ENCODE measurements around the gene TXNRD2.

Gene TXNRD2

GRCh38 chr22:19869497-19870152 is 72.0 kb downstream of the TXNRD2 start:
- no peak for FAIRE-seq
- no peak for DNase-seq (ENCODE audit: insufficient read length, low spot score)
- TF ChIP-seq POU2F2 (IDR thresholded peaks at IDR 0.05; ENCODE audit: low read depth, low read length) (no peak), POLR2AphosphoS5 (IDR thresholded peaks at IDR 0.05; ENCODE audit: low read depth, low read length) (no peak), TAF1 (IDR thresholded peaks at IDR 0.05; ENCODE audit: low read depth, low read length) (no peak), SPI1 (IDR thresholded peaks at IDR 0.05; ENCODE audit: low read depth, low read length) (no peak)

- DNase-seq (ENCODE audit: insufficient read length, low spot score) (no peak), FAIRE-seq (no peak)
- TF ChIP-seq POLR2A (IDR thresholded peaks at IDR 0.05; ENCODE audit: low read depth, low read length) (no peak), POLR2AphosphoS5 (IDR thresholded peaks at IDR 0.05; ENCODE audit: low read depth, low read length) (no peak), SPI1 (IDR thresholded peaks at IDR 0.05; ENCODE audit: low read depth, low read length) (no peak), TAF1 (IDR thresholded peaks at IDR 0.05; ENCODE audit: low read depth, low read length) (no peak), PAX5 (IDR thresholded peaks at IDR 0.05; ENCODE audit: insufficient read depth, low read length, severe bottlenecking) (no peak), POU2F2 (IDR thresholded peaks at IDR 0.05; ENCODE audit: low read depth, low read length) (no peak)
Observed at GRCh38 chr22:19868773-19869471, 72.7 kb downstream of the TXNRD2 start.

DNA sequence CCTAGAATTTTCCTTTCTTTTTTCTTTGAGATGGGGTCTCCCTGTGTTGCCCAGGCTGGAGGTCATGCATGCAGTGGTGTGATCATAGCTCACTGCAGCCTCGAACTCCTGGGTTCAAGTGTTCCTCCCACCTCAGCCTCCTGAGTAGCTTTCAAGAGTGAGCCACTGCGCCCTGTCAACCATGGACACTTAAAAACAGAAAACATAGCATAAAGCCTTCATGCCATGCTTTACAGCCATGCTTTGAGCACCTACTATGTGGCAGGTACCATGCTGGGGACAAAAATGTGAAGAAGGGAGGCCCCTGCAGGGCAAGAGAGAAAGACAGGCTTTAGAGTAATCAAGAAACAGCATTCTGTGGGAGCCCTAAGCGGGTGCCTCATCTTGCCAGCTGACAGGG is 73.3 kb downstream of the TXNRD2 start:
- DNase-seq (ENCODE audit: insufficient read length, low spot score) (no peak), FAIRE-seq (no peak)
- no peak for TF ChIP-seq POLR2AphosphoS5 (IDR thresholded peaks at IDR 0.05; ENCODE audit: low read depth, low read length)
- TF ChIP-seq TAF1 (IDR thresholded peaks at IDR 0.05; ENCODE audit: low read depth, low read length), result no peak

DNA sequence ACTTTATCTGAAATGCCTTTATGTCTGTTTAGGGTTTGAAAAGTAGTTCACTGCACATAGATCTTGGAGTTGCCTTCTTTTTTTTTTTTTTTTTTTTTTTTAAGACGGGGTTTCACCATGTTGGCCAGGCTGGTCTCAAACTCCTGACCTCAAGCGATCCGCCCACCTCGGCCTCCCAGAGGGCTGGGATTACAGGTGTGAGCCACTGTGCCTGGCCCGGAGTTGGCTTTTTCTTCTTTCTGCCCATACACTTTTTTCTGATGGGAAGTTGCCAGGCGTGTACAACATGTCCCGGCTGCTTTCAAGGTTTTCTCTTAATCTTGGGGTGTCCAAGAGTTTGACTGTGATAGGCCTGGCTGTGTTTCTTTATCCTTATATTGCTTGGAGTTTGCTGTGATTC is 74.0 kb downstream of the TXNRD2 start:
- no peak for FAIRE-seq

DNA sequence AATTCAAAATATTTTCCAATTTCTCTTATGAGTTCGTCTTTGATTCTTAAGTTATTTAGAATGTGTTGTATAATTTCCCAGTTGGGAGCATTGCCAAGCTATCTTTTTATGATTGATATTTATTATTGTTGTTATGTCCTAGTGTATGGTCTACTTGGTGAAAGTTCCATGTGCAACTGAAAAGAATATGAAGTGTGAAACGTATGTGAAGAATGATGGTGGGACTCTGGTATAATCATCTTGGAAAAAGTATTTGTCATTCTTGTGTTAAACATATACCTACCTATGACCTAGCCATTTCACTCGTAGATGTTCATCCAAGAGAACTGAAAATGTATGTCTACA is 75.0 kb downstream of the TXNRD2 start:
- no peak for FAIRE-seq
- TF ChIP-seq POLR2A (IDR thresholded peaks at IDR 0.05; ENCODE audit: low read depth, low read length) (no peak), POU2F2 (IDR thresholded peaks at IDR 0.05; ENCODE audit: low read depth, low read length) (no peak), SPI1 (IDR thresholded peaks at IDR 0.05; ENCODE audit: low read depth, low read length) (no peak), PAX5 (IDR thresholded peaks at IDR 0.05; ENCODE audit: insufficient read depth, low read length, severe bottlenecking) (no peak), TAF1 (IDR thresholded peaks at IDR 0.05; ENCODE audit: low read depth, low read length) (no peak), POLR2AphosphoS5 (IDR thresholded peaks at IDR 0.05; ENCODE audit: low read depth, low read length) (no peak)
- DNase-seq (ENCODE audit: insufficient read length, low spot score), result no peak

More for the DNA sequence above, 74.0 kb downstream of the TXNRD2 start:
- no peak for DNase-seq (ENCODE audit: insufficient read length, low spot score)
- no peak for TF ChIP-seq POU2F2 (IDR thresholded peaks at IDR 0.05; ENCODE audit: low read depth, low read length)
- TF ChIP-seq SPI1 (IDR thresholded peaks at IDR 0.05; ENCODE audit: low read depth, low read length), result no peak
- no peak for TF ChIP-seq POLR2A (IDR thresholded peaks at IDR 0.05; ENCODE audit: low read depth, low read length)
- TF ChIP-seq PAX5 (IDR thresholded peaks at IDR 0.05; ENCODE audit: insufficient read depth, low read length, severe bottlenecking), result no peak
- TF ChIP-seq TAF1 (IDR thresholded peaks at IDR 0.05; ENCODE audit: low read depth, low read length), result no peak
- no peak for TF ChIP-seq POLR2AphosphoS5 (IDR thresholded peaks at IDR 0.05; ENCODE audit: low read depth, low read length)

GRCh38 chr22:19865141-19865829 is 76.3 kb downstream of the TXNRD2 start:
- TF ChIP-seq SPI1 (IDR thresholded peaks at IDR 0.05; ENCODE audit: low read depth, low read length), result no peak
- no peak for TF ChIP-seq POLR2AphosphoS5 (IDR thresholded peaks at IDR 0.05; ENCODE audit: low read depth, low read length)
- no peak for FAIRE-seq
- no peak for DNase-seq (ENCODE audit: insufficient read length, low spot score)

DNA sequence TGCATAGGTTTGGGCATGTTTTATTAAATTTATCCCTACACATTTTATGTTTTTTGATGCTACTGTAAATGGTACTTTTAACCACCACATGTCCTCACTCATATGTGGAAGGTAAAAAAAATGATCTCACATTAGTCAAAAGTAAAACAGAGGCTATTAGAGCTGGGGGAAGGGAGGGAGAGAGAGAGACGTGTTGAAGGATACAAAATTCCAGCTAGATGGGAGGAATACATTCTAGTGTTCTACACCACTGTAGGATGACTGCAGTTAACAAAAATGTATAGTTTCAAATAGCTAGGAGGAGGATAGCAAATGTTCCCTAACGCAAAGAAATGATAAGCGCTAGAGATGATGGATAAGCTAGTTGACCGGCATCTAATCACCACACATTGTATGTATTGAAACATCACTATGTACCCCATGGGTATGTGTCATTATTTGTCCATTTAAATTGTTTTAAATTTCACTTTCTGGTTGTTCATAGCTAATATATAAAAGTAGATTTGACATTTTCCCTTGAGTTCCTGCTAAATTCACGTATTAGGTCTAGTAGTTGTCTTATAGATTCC is 77.0 kb downstream of the TXNRD2 start:
- FAIRE-seq, result no peak
- no peak for DNase-seq (ENCODE audit: insufficient read length, low spot score)
- no peak for TF ChIP-seq POU2F2 (IDR thresholded peaks at IDR 0.05; ENCODE audit: low read depth, low read length)
- TF ChIP-seq PAX5 (IDR thresholded peaks at IDR 0.05; ENCODE audit: insufficient read depth, low read length, severe bottlenecking), result no peak
- TF ChIP-seq SPI1 (IDR thresholded peaks at IDR 0.05; ENCODE audit: low read depth, low read length), result no peak
- no peak for TF ChIP-seq POLR2A (IDR thresholded peaks at IDR 0.05; ENCODE audit: low read depth, low read length)
- TF ChIP-seq TAF1 (IDR thresholded peaks at IDR 0.05; ENCODE audit: low read depth, low read length), result no peak
- no peak for TF ChIP-seq POLR2AphosphoS5 (IDR thresholded peaks at IDR 0.05; ENCODE audit: low read depth, low read length)

DNA sequence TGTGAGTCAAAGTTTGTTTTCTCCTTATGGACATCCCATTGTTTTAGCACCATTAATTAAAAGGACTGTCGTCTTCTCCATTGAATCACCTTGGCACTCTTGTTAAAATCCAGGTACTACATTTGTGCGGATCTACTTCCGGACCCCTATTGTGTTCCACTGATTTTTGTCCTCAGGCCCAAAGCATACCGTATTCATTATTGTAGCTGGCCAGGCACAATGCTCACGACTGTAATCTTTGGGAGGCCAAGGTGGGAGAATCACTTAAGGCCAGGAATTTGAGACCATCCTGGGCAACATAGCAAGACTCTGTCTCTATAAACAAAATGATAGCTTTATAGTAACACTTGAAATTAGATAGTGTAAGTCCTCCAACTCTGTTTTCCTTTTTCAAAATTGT is 78.0 kb downstream of the TXNRD2 start:
- FAIRE-seq (no peak), DNase-seq (ENCODE audit: insufficient read length, low spot score) (no peak)
- TF ChIP-seq POLR2A (IDR thresholded peaks at IDR 0.05; ENCODE audit: low read depth, low read length) (no peak), POLR2AphosphoS5 (IDR thresholded peaks at IDR 0.05; ENCODE audit: low read depth, low read length) (no peak), POU2F2 (IDR thresholded peaks at IDR 0.05; ENCODE audit: low read depth, low read length) (no peak), PAX5 (IDR thresholded peaks at IDR 0.05; ENCODE audit: insufficient read depth, low read length, severe bottlenecking) (no peak), SPI1 (IDR thresholded peaks at IDR 0.05; ENCODE audit: low read depth, low read length) (no peak), TAF1 (IDR thresholded peaks at IDR 0.05; ENCODE audit: low read depth, low read length) (no peak)

- no peak for DNase-seq (ENCODE audit: insufficient read length, low spot score)
- TF ChIP-seq POU2F2 (IDR thresholded peaks at IDR 0.05; ENCODE audit: low read depth, low read length), result no peak
- no peak for TF ChIP-seq SPI1 (IDR thresholded peaks at IDR 0.05; ENCODE audit: low read depth, low read length)
- TF ChIP-seq POLR2AphosphoS5 (IDR thresholded peaks at IDR 0.05; ENCODE audit: low read depth, low read length), result no peak
- TF ChIP-seq POLR2A (IDR thresholded peaks at IDR 0.05; ENCODE audit: low read depth, low read length), result no peak
- no peak for TF ChIP-seq TAF1 (IDR thresholded peaks at IDR 0.05; ENCODE audit: low read depth, low read length)
- no peak for TF ChIP-seq PAX5 (IDR thresholded peaks at IDR 0.05; ENCODE audit: insufficient read depth, low read length, severe bottlenecking)
- no peak for FAIRE-seq
Observed at GRCh38 chr22:19862619-19863246, 78.9 kb downstream of the TXNRD2 start.
